A549 (cell line): ENCODE measurements around the gene CMTM1. TPM values are rescaled to one million over a fixed set of nuclear protein-coding genes. Genes with fewer than 3 reads are reported as not detected.

Source experiments
- ATAC-seq, 2 experiments: fragments of 200-7000 bp in 1 of 2; fragments of >200 bp in 1 of 2; cut with Nextera tagmentation in 1 of 2; cut with Tn5 transposase in 1 of 2; 3 replicates each; pipeline versions ENCODE4 v1.8.0 to v1.9.1; 2018 to 2020; ENCODE audit warnings: mild to moderate bottlenecking in 1 of 2, moderate library complexity in 1 of 2
- CTCF ChIA-PET: fragments of 300-600 bp; sonication (Branson Sonifier 250); formaldehyde crosslinking; extraction: SDS; loops from one replicate; lab custom pipeline; 2021; ENCODE audit warnings: antibody characterized with exemption, inconsistent platforms; lab: Yijun Ruan, JAX
- POLR2A ChIA-PET: fragments of 350-600 bp; formaldehyde crosslinking; extraction: SDS; loops from one replicate; lab custom pipeline; 2021; ENCODE audit warnings: antibody characterized with exemption, inconsistent platforms; lab: Yijun Ruan, JAX
- DNase-seq, 2 experiments: peaks; one replicate each; pipeline versions ENCODE4 v3.0.0 to v3.0.0-alpha.2; 2011 to 2016; ENCODE audit warnings: low read depth in 1 of 2, low spot score in 1 of 2
- FAIRE-seq: peaks from 2 replicates; lab custom pipeline; 2011; peaks lifted over from hg19 to GRCh38; lab: Jason Lieb, UNC
- H3K27ac ChIP-seq, 2 experiments: fragments of >200 bp; sonication (Bioruptor Twin); formaldehyde crosslinking; 3 replicates each; pipeline ENCODE4 v1.5.1; 2016 to 2017
- H3K4me1 ChIP-seq: fragments of >200 bp; sonication (Bioruptor Twin); formaldehyde crosslinking; 3 replicates; pipeline ENCODE4 v1.6.1; 2016
- H3K4me2 ChIP-seq: fragments of >200 bp; sonication (Bioruptor Twin); formaldehyde crosslinking; 3 replicates; pipeline ENCODE4 v1.6.1; 2016
- H3K4me3 ChIP-seq: fragments of >200 bp; sonication (Bioruptor Twin); formaldehyde crosslinking; 3 replicates; pipeline ENCODE4 v1.5.1; 2016
- H3K9me3 ChIP-seq: fragments of >200 bp; sonication (Bioruptor Twin); formaldehyde crosslinking; 3 replicates; pipeline ENCODE4 v1.6.1; 2016
- ATOH8 ChIP-seq: fragments of 250-450 bp; sonication (Bioruptor Pico); IDR thresholded peaks from 2 replicates; pipeline ENCODE4 v1.5.0; 2020; ENCODE audit warnings: low read depth, mild to moderate bottlenecking, moderate library complexity
- BHLHE40 ChIP-seq: IDR thresholded peaks from 2 replicates; pipeline ENCODE4 v1.6.1; 2012; ENCODE audit warnings: low read depth, low read length, inconsistent platforms
- CEBPB ChIP-seq, 2 experiments: fragments of >200 bp in 1 of 2; sonication (Bioruptor Twin) in 1 of 2; formaldehyde crosslinking in 1 of 2; IDR thresholded peaks; 2 replicates each; pipeline ENCODE4 v1.6.1; 2012 to 2016
- CTCF ChIP-seq: fragments of >200 bp; sonication (Bioruptor Twin); formaldehyde crosslinking; IDR thresholded peaks from 3 replicates; pipeline ENCODE4 v1.5.1; 2016
- EHMT2 ChIP-seq: fragments of 200-600 bp; sonication (generic); IDR thresholded peaks from 2 replicates; pipeline ENCODE4 v1.6.1; 2016; ENCODE audit warnings: antibody characterized with exemption, low read depth, mild to moderate bottlenecking, moderate library complexity
- ELK1 ChIP-seq: fragments of 150-350 bp; IDR thresholded peaks from 2 replicates; pipeline ENCODE4 v1.6.1; 2014; ENCODE audit warnings: low read depth, mild to moderate bottlenecking, low read length
- ESRRA ChIP-seq: fragments of 150-350 bp; IDR thresholded peaks from 2 replicates; pipeline ENCODE4 v1.6.1; 2014; ENCODE audit warnings: mild to moderate bottlenecking, low read length, borderline replicate concordance
- FOXS1 ChIP-seq: fragments of 250-450 bp; sonication (Bioruptor Pico); IDR thresholded peaks from 2 replicates; pipeline ENCODE4 v1.5.0; 2020; ENCODE audit warnings: mild to moderate bottlenecking, moderate library complexity
- GATA3 ChIP-seq: IDR thresholded peaks from 2 replicates; pipeline ENCODE4 v1.6.1; 2012; ENCODE audit warnings: borderline replicate concordance
- HOXB5 ChIP-seq: fragments of 250-450 bp; sonication (Bioruptor Pico); IDR thresholded peaks from 2 replicates; pipeline ENCODE4 v1.5.0; 2020; ENCODE audit warnings: mild to moderate bottlenecking, moderate library complexity
- JUN ChIP-seq, 2 experiments: fragments of >200 bp; sonication (Bioruptor Twin); formaldehyde crosslinking; IDR thresholded peaks; 2 replicates in 1 of 2; 3 replicates in 1 of 2; pipeline ENCODE4 v1.6.1; 2016 to 2017
- JUNB ChIP-seq: fragments of >200 bp; sonication (Bioruptor Twin); formaldehyde crosslinking; IDR thresholded peaks from 2 replicates; pipeline ENCODE4 v1.6.1; 2016
- MAX ChIP-seq: IDR thresholded peaks from 2 replicates; pipeline ENCODE4 v1.6.1; 2012
- MYC ChIP-seq: IDR thresholded peaks from 2 replicates; pipeline ENCODE4 v1.6.1; 2012; ENCODE audit warnings: mild to moderate bottlenecking, inconsistent platforms, low read length, improper control_type of control experiment, borderline replicate concordance
- PHF8 ChIP-seq: fragments of 200-600 bp; sonication (generic); IDR thresholded peaks from 2 replicates; pipeline ENCODE4 v1.6.1; 2016; ENCODE audit warnings: low read depth, mild to moderate bottlenecking, antibody characterized with exemption, moderate library complexity, borderline replicate concordance
- POLR2A ChIP-seq: IDR thresholded peaks from 2 replicates; pipeline ENCODE4 v1.6.1; 2012; ENCODE audit warnings: mild to moderate bottlenecking, low read length
- POLR2AphosphoS2 ChIP-seq: conservative IDR thresholded peaks from 2 replicates; pipeline ENCODE4 v1.6.1; 2012; ENCODE audit warnings: low read length, improper control_type of control experiment, inconsistent platforms
- RARB ChIP-seq: fragments of 250-450 bp; sonication (Bioruptor Pico); IDR thresholded peaks from 2 replicates; pipeline ENCODE4 v1.8.0; 2021; ENCODE audit warnings: mild to moderate bottlenecking, moderate library complexity
- RCOR1 ChIP-seq: fragments of 150-350 bp; IDR thresholded peaks from 2 replicates; pipeline ENCODE4 v1.6.1; 2014; ENCODE audit warnings: antibody characterized with exemption, low read length, low read depth
- RNF2 ChIP-seq: fragments of 200-600 bp; sonication (generic); IDR thresholded peaks from 2 replicates; pipeline ENCODE4 v1.6.1; 2016; ENCODE audit warnings: low read depth, mild to moderate bottlenecking, antibody characterized with exemption, moderate library complexity, borderline replicate concordance
- TFCP2L1 ChIP-seq: fragments of 250-450 bp; sonication (Bioruptor Pico); IDR thresholded peaks from 2 replicates; pipeline ENCODE4 v1.5.0; 2021; ENCODE audit warnings: mild to moderate bottlenecking
- TP53 ChIP-seq: fragments of 250-450 bp; sonication (Bioruptor Pico); IDR thresholded peaks from 2 replicates; pipeline ENCODE4 v1.5.0; 2021; ENCODE audit warnings: mild to moderate bottlenecking, moderate library complexity
- USF2 ChIP-seq: fragments of 450-650 bp; IDR thresholded peaks from 2 replicates; pipeline ENCODE4 v1.6.1; 2014; ENCODE audit warnings: antibody characterized with exemption
- ZNF302 ChIP-seq: fragments of 250-450 bp; sonication (Bioruptor Pico); IDR thresholded peaks from 2 replicates; pipeline ENCODE4 v1.9.0; 2021; ENCODE audit warnings: inconsistent platforms, mild to moderate bottlenecking, moderate library complexity
- WGBS: methylation state at CpG from one replicate; pipeline ENCODE4 v1.1.6; 2017; ENCODE audit errors: missing lambda C conversion rate; 5-methylcytosine and 5-hydroxymethylcytosine counted together
- polyA plus RNA-seq, 4 experiments: library from polyadenylated mRNA; depleted of rRNA in 3 of 4; stranded (reverse); fragments of >200 nt; fragmentation: RNase III in 1 of 4; extraction: RNeasy Plus Mini Kit Qiagen cat#74134 plus additional on column Dnase treatment in 1 of 4; gene quantifications; 2 replicates in 3 of 4; 3 replicates in 1 of 4; pipeline ENCODE4 v1.2.3, GENCODE V29; 2011 to 2017

CMTM1 gene
- polyA plus RNA-seq, 2 of the 4 experiments (the other 2 are of a cell fraction) = 1.3 to 1.9 TPM

GRCh38 chr16:66554495-66554894, 11.7 kb upstream of the CMTM1 start:
- TF ChIP-seq CEBPB (IDR thresholded peaks at IDR 0.05) = peak; percentile 45 to 56; a peak in 3 of 4 replicates
- no peak for TF ChIP-seq JUNB
- TF ChIP-seq EHMT2 = no peak
- no peak for TF ChIP-seq POLR2A
- no peak overlapping the region for H3K4me2 ChIP-seq
- WGBS = 92% methylated on average over 6 of the region's 6 CpGs
- H3K9me3 ChIP-seq = no peaks in the 10 kb centered on the region
- CTCF ChIA-PET = interaction anchor here (1.0 to 2.0 kb wide), 2 partner anchors 8 to 148 kb away, joined by 4 to 8 read pairs; no protein-coding TSS in a partner anchor
- DNase-seq (no peak), ATAC-seq (no peak), FAIRE-seq (no peak)
- H3K4me1 ChIP-seq = peaks cover 32% of the 10 kb centered on the region
- no peak overlapping the region for H3K27ac ChIP-seq
- POLR2A ChIA-PET = no interaction called here
- no peak overlapping the region for H3K4me3 ChIP-seq

DNA sequence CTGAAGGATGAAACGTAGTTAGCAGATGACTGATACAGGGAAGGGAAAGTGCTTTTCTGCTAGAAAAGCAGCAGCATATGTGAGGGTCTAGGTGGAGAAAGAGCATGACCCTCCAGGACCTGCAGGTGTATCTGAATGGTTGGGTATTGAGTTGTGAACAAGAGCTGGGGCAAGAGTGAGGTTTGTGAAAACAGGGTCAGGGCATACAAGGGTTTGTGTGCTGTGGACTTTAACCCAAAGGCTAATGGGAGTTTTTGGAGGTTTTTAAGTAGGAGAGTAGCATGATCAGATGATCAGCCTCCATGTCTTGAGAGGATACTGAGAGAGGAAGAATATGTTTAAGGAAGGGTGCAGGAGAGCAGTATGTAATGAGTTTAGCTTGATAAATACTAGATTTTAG, 6.1 kb upstream of the CMTM1 start:
- no peak overlapping the region for H3K4me2 ChIP-seq
- TF ChIP-seq MYC (no peak), GATA3 (no peak), USF2 (no peak), RARB (CRISPR knock-in tag) (no peak), ATOH8 (CRISPR knock-in tag) (no peak), POLR2AphosphoS2 (no peak)
- H3K27ac ChIP-seq = no peak overlapping the region
- DNase-seq = no peak
- ATAC-seq = no peak
- no peaks in the 10 kb centered on the region for H3K9me3 ChIP-seq
- 90% methylated on average over 1 of the region's 1 CpG for WGBS
- no peaks in the 10 kb centered on the region for H3K4me1 ChIP-seq
- no peak for FAIRE-seq
- CTCF ChIA-PET = interaction anchor here (0.8 to 2.6 kb wide), 2 partner anchors 8 to 30 kb away, joined by 3 to 7 read pairs; partner anchors contain the start of gene CKLF
- H3K4me3 ChIP-seq = no peak overlapping the region
- POLR2A ChIA-PET = no interaction called here

- no peak overlapping the region for H3K27ac ChIP-seq
- TF ChIP-seq POLR2AphosphoS2 = no peak
- no peaks in the 10 kb centered on the region for H3K9me3 ChIP-seq
- ATAC-seq = no peak
- ChIA-PET POLR2A (interaction anchor here (0.7 to 1.8 kb wide), 3 partner anchors 9 to 126 kb away, joined by 5 to 8 read pairs (median 6); partner anchors contain the start of gene CKLF), CTCF (interaction anchor here (0.7 to 4.8 kb wide), 18 partner anchors 8 to 342 kb away, joined by 3 to 26 read pairs (median 4); partner anchors contain the start of genes CKLF, CMTM2, CMTM3 and TK2)
- no peak overlapping the region for H3K4me3 ChIP-seq
- FAIRE-seq = no peak
- WGBS = 93% methylated on average over 3 of the region's 3 CpGs
- H3K4me1 ChIP-seq = no peaks in the 10 kb centered on the region
- no peak for DNase-seq
- no peak overlapping the region for H3K4me2 ChIP-seq
These were observed 4.7 kb upstream of the CMTM1 start for GRCh38 chr16:66561381-66562080.

- Histone ChIP-seq H3K27ac (no peak overlapping the region), H3K9me3 (no peaks in the 10 kb centered on the region), H3K4me1 (no peaks in the 10 kb centered on the region), H3K4me2 (no peak overlapping the region), H3K4me3 (no peak overlapping the region)
- POLR2A ChIA-PET = interaction anchor here (0.7 to 1.8 kb wide), 3 partner anchors 10 to 125 kb away, joined by 5 to 8 read pairs (median 6); partner anchors contain the start of gene CKLF
- FAIRE-seq (no peak), DNase-seq (no peak), ATAC-seq (no peak)
- WGBS = 87% methylated on average over 1 of the region's 1 CpG
- CTCF ChIA-PET = interaction anchor here (0.7 to 4.8 kb wide), 23 partner anchors 8 to 341 kb away, joined by 3 to 34 read pairs (median 4); partner anchors contain the start of genes CKLF, CMTM2, CMTM3 and TK2
- TF ChIP-seq BHLHE40 (no peak), FOXS1 (CRISPR knock-in tag) (no peak), JUN (IDR thresholded peaks at IDR 0.05) (no peak), PHF8 (no peak), TFCP2L1 (CRISPR knock-in tag) (no peak), JUNB (no peak), RCOR1 (no peak), ESRRA (no peak), HOXB5 (CRISPR knock-in tag) (no peak), MAX (no peak), ZNF302 (no peak), ELK1 (no peak), CTCF (peak; percentile 33; the same call in 2 of the 3 replicates), CEBPB (IDR thresholded peaks at IDR 0.05) (no peak), RNF2 (no peak), MYC (no peak), TP53 (CRISPR knock-in tag) (no peak), RARB (CRISPR knock-in tag) (no peak), POLR2A (no peak)
These were observed 3.8 kb upstream of the CMTM1 start for GRCh38 chr16:66562409-66562808.
